ENCODE data around the gene CEP20.

The CEP20 gene

GRCh38 chr16:15886078-15886477 is 2.3 kb downstream of the CEP20 start:
- DNase-seq (ENCODE audit: low read depth): no peak
- H3K4me3 ChIP-seq (replicated peaks; ENCODE audit: low read depth, low read length): no peak overlapping the region
- no peak for TF ChIP-seq CTCF (IDR thresholded peaks at IDR 0.05; ENCODE audit: low read length, missing control alignments)

GRCh38 chr16:15885560-15886001 is 2.8 kb downstream of the CEP20 start:
- H3K4me3 ChIP-seq (replicated peaks; ENCODE audit: low read depth, low read length): no peak overlapping the region
- DNase-seq (ENCODE audit: low read depth): peak; percentile 44
- no peak for TF ChIP-seq CTCF (IDR thresholded peaks at IDR 0.05; ENCODE audit: low read length, missing control alignments)

- no peak for TF ChIP-seq CTCF (IDR thresholded peaks at IDR 0.05; ENCODE audit: low read length, missing control alignments)
- DNase-seq (ENCODE audit: low read depth): no peak
- no peak overlapping the region for H3K4me3 ChIP-seq (replicated peaks; ENCODE audit: low read depth, low read length)
Measured at GRCh38 chr16:15882563-15882962, 5.8 kb downstream of the CEP20 start.

- no peak for TF ChIP-seq CTCF (IDR thresholded peaks at IDR 0.05; ENCODE audit: low read length, missing control alignments)
- DNase-seq (ENCODE audit: low read depth): no peak
Measured at GRCh38 chr16:15881794-15882379, 6.5 kb downstream of the CEP20 start.

GRCh38 chr16:15880434-15881308 is 7.7 kb downstream of the CEP20 start:
- no peak for DNase-seq (ENCODE audit: low read depth)
- H3K4me3 ChIP-seq (replicated peaks; ENCODE audit: low read depth, low read length): no peak overlapping the region
- no peak for TF ChIP-seq CTCF (IDR thresholded peaks at IDR 0.05; ENCODE audit: low read length, missing control alignments)

More at GRCh38 chr16:15881794-15882379, 6.5 kb downstream of the CEP20 start:
- H3K4me3 ChIP-seq (replicated peaks; ENCODE audit: low read depth, low read length): no peak overlapping the region

- no peak overlapping the region for H3K4me3 ChIP-seq (replicated peaks; ENCODE audit: low read depth, low read length)
- peak; percentile 91 for DNase-seq (ENCODE audit: low read depth)
- no peak for TF ChIP-seq CTCF (IDR thresholded peaks at IDR 0.05; ENCODE audit: low read length, missing control alignments)
Measured at GRCh38 chr16:15879255-15879811, 9.1 kb downstream of the CEP20 start.
